ENCODE data around the gene NBAS.

- TF ChIP-seq RAD21 (IDR thresholded peaks at IDR 0.05; ENCODE audit: low read length) (no peak), POLR2A (IDR thresholded peaks at IDR 0.05; ENCODE audit: low read depth, low read length) (no peak), USF2 (IDR thresholded peaks at IDR 0.05; ENCODE audit: low read depth, low read length) (no peak), CTCF (conservative IDR thresholded peaks at IDR 0.05; ENCODE audit: low read depth, low read length) (no peak), ELK1 (IDR thresholded peaks at IDR 0.05; ENCODE audit: borderline replicate concordance, low read depth, low read length) (no peak), CEBPB (IDR thresholded peaks at IDR 0.05; ENCODE audit: low read depth, low read length) (no peak), RFX5 (IDR thresholded peaks at IDR 0.05; ENCODE audit: low read depth, low read length) (no peak), FOS (IDR thresholded peaks at IDR 0.05; ENCODE audit: low read depth, low read length) (no peak), MXI1 (IDR thresholded peaks at IDR 0.05; ENCODE audit: borderline replicate concordance, low read depth, low read length) (no peak), RCOR1 (IDR thresholded peaks at IDR 0.05; ENCODE audit: insufficient replicate concordance, low read length) (no peak), MAFK (IDR thresholded peaks at IDR 0.05; ENCODE audit: low read depth, low read length) (no peak), SMC3 (IDR thresholded peaks at IDR 0.05; ENCODE audit: low read depth, low read length) (no peak), BHLHE40 (IDR thresholded peaks at IDR 0.05; ENCODE audit: low read depth, low read length) (no peak)
These were observed 102.9 kb downstream of the NBAS start for GRCh38 chr2:15458277-15458676.

Measured in IMR-90 (cell line).